ENCODE data around the gene TEX38.

DNA sequence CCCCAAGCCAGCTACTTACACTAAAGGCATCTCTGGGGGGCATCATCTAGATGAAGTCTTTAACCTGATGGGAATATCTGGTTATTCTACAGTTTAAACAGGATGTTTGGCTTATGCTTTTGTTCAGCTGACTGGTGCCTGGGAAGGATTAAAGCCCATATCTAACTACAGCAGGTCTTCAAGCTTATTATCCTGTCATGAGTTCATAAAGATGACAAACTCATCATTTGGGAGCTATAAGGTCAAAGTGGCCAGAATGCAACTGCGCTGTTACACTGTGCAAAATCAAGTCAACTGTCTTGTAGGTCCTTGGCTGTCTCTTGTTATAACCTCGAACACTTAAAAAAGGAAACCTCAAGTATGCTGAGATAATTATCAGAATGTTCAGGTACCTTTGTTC is 36.4 kb upstream of the TEX38 start:
- TF ChIP-seq, protein P1, sequence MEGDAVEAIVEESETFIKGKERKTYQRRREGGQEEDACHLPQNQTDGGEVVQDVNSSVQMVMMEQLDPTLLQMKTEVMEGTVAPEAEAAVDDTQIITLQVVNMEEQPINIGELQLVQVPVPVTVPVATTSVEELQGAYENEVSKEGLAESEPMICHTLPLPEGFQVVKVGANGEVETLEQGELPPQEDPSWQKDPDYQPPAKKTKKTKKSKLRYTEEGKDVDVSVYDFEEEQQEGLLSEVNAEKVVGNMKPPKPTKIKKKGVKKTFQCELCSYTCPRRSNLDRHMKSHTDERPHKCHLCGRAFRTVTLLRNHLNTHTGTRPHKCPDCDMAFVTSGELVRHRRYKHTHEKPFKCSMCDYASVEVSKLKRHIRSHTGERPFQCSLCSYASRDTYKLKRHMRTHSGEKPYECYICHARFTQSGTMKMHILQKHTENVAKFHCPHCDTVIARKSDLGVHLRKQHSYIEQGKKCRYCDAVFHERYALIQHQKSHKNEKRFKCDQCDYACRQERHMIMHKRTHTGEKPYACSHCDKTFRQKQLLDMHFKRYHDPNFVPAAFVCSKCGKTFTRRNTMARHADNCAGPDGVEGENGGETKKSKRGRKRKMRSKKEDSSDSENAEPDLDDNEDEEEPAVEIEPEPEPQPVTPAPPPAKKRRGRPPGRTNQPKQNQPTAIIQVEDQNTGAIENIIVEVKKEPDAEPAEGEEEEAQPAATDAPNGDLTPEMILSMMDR (conservative IDR thresholded peaks at IDR 0.05; ENCODE audit: low read depth, low read length) = no peak
- no peak for TF ChIP-seq EZH2phosphoT487 (IDR thresholded peaks at IDR 0.05; ENCODE audit: borderline replicate concordance, low read length)
